Suprapubic skin (tissue), 4 donors: ENCODE data around the gene ZNF664. TPM values are rescaled to one million over a fixed set of nuclear protein-coding genes. Genes with fewer than 3 reads are reported as not detected.

Experiments used
- DNase-seq, 2 donors: peaks; one replicate each; pipeline ENCODE4 v3.0.0-alpha.2; 2019; ENCODE audit warnings: low spot score in 2 of 2
- H3K27ac ChIP-seq: fragments of 200-600 bp; sonication (generic); one replicate; pipeline ENCODE4 v1.5.1; 2019
- H3K27me3 ChIP-seq: fragments of 200-600 bp; sonication (generic); one replicate; pipeline ENCODE4 v1.5.1; 2019
- H3K36me3 ChIP-seq: fragments of 200-600 bp; sonication (generic); one replicate; pipeline ENCODE4 v1.5.1; 2019
- H3K4me1 ChIP-seq: fragments of 200-600 bp; sonication (generic); one replicate; pipeline ENCODE4 v1.5.1; 2019
- H3K4me3 ChIP-seq: fragments of 200-600 bp; sonication (generic); one replicate; pipeline ENCODE4 v1.5.1; 2019; ENCODE audit warnings: mild to moderate bottlenecking
- H3K9me3 ChIP-seq: fragments of 200-600 bp; sonication (generic); one replicate; pipeline ENCODE4 v1.5.1; 2019
- EP300 ChIP-seq: sonication (generic); formaldehyde crosslinking; IDR thresholded peaks from one replicate; pipeline ENCODE4 v1.6.1; 2017; ENCODE audit warnings: antibody characterized with exemption
- POLR2A ChIP-seq, 2 donors: fragments of 450-650 bp; IDR thresholded peaks; one replicate each; pipeline ENCODE4 v1.6.1; 2017; ENCODE audit warnings: antibody characterized with exemption in 2 of 2, mild to moderate bottlenecking in 2 of 2, moderate library complexity in 2 of 2
- POLR2AphosphoS5 ChIP-seq, 3 donors: sonication (generic); formaldehyde crosslinking; IDR thresholded peaks; one replicate each; pipeline ENCODE4 v1.6.1; 2017; ENCODE audit warnings: antibody characterized with exemption in 3 of 3
- WGBS: methylation state at CpG from one replicate; pipeline ENCODE4 v1.1.5; 2018; 5-methylcytosine and 5-hydroxymethylcytosine counted together
- total RNA-seq, 4 donors: library from RNA; depleted of rRNA; stranded (reverse); fragments of >200 nt; gene quantifications; one replicate each; pipeline ENCODE4 v1.1.0, GENCODE V29; 2016
- TF ChIP-seq, protein P1 (sequence below), 2 donors: fragments of 200-600 bp in 1 of 2; fragments of 450-650 bp in 1 of 2; sonication (generic) in 1 of 2; IDR thresholded peaks; one replicate each; pipeline ENCODE4 v1.5.1; 2016 to 2019; ENCODE audit warnings: antibody characterized with exemption in 2 of 2, mild to moderate bottlenecking in 1 of 2, moderate library complexity in 1 of 2

The ZNF664 gene
- total RNA-seq, 4 donors from 2014 or later = 29.6 to 39.6 (median 32.8) TPM

DNA sequence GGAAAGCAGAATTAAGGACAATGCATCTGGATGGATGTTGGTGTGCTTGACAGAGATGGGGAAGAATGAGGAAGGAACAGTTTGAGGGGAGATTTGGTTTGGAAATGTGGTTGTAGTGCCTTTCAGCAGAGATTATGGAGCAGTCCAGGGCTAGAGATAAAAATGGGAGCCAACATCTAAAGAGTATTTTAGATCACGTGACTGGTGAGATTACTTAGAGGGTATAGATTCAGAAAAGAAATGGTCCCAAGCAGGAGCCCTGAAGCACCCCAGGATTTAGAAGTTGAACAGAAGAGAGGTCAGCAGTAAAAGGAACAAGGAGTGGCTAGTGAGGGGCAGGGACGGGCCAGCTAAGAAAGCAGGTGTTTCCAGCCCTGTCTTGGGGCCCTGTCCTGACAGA lies 29.6 kb downstream of the ZNF664 start:
- TF ChIP-seq POLR2AphosphoS5 (IDR thresholded peaks at IDR 0.05) (no peak), EP300 (no peak), POLR2A (IDR thresholded peaks at IDR 0.05) (no peak)
- TF ChIP-seq, protein P1, sequence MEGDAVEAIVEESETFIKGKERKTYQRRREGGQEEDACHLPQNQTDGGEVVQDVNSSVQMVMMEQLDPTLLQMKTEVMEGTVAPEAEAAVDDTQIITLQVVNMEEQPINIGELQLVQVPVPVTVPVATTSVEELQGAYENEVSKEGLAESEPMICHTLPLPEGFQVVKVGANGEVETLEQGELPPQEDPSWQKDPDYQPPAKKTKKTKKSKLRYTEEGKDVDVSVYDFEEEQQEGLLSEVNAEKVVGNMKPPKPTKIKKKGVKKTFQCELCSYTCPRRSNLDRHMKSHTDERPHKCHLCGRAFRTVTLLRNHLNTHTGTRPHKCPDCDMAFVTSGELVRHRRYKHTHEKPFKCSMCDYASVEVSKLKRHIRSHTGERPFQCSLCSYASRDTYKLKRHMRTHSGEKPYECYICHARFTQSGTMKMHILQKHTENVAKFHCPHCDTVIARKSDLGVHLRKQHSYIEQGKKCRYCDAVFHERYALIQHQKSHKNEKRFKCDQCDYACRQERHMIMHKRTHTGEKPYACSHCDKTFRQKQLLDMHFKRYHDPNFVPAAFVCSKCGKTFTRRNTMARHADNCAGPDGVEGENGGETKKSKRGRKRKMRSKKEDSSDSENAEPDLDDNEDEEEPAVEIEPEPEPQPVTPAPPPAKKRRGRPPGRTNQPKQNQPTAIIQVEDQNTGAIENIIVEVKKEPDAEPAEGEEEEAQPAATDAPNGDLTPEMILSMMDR (IDR thresholded peaks at IDR 0.05) = no peak
- H3K9me3 ChIP-seq = no peaks in the 10 kb centered on the region
- peaks cover 15% of the 10 kb centered on the region for H3K36me3 ChIP-seq
- WGBS = 55% methylated on average over 2 of the region's 2 CpGs
- H3K27ac ChIP-seq = no peak overlapping the region
- no peak for DNase-seq
- H3K4me3 ChIP-seq = no peak overlapping the region
- peaks cover 12% of the 10 kb centered on the region for H3K4me1 ChIP-seq
- no peaks in the 10 kb centered on the region for H3K27me3 ChIP-seq

DNA sequence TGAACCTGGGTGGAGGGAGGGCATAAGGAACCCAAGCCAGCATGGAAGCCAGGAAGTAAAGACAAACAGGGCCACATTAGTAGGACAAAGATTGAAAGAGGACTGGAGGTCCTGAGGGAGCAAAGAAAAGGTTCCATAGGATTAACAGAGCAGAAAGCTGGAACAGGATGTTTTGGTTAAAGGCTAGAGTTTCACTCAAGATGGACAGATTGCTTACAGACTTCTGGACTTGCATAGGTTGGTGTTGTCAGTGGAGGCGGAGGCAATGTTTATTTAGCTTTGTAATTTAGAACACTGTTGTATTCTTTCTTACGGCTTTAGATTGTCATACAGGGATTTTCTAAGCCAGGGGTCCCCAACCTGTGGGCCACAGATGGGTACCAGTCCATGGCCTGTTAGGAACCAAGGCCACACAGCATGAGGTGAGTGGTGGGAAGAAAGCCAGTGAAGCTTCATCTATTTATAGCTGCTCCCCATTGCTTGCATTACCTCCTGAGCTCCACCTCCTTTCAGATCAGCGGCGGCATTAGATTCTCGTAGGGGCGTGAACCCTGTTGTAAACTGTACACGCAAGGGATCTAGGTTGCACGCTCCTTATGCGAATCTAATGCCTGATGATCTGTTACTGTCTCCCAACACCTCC lies 31.3 kb downstream of the ZNF664 start:
- Histone ChIP-seq H3K27ac (no peak overlapping the region), H3K4me3 (no peak overlapping the region), H3K4me1 (peaks cover 12% of the 10 kb centered on the region), H3K36me3 (peaks cover 12% of the 10 kb centered on the region), H3K9me3 (no peaks in the 10 kb centered on the region), H3K27me3 (no peaks in the 10 kb centered on the region)
- no peak for DNase-seq
- 95% methylated on average over 9 of the region's 9 CpGs for WGBS
- TF ChIP-seq, protein P1 (IDR thresholded peaks at IDR 0.05) = no peak
- TF ChIP-seq EP300 = no peak
- TF ChIP-seq POLR2A (IDR thresholded peaks at IDR 0.05) = no peak
- TF ChIP-seq POLR2AphosphoS5 (IDR thresholded peaks at IDR 0.05) = no peak

DNA sequence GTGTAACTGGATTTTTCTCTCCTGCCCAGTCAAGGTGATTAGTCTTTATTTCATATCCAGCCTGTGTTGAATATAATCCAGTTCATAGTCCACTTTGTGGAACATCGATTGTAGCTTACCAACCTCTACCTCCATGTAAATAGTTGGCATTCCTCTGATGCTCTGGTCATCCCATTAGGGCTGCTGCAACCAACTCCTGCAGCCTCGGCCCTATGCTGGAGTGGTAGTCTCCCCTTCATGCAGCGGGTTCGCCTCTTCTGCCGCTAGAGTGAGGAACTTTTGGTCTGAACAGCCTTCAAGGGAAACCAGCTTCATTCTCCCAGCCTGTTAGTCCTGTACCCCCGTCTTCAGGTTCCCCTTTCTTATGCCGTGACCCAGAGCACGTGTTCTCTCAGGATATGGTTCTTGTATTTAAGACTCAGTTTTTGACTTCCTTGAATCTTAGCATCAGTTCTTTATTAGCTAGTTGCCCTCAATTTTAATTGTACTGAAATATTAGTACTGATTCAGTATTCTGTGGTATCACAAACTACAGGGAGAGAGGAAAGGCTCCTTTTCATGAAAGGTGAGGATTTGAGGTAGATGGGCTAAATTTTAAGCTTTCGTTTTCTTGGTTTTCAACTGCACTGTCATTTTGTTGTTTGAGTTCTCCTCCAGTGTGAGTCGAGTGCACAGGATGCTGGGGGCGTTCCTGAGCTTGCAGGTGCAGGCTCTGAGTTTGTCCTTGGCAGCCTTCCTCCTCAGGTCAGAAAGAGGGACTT lies 33.2 kb downstream of the ZNF664 start:
- peaks cover 12% of the 10 kb centered on the region for H3K4me1 ChIP-seq
- no peak for DNase-seq
- H3K9me3 ChIP-seq = no peaks in the 10 kb centered on the region
- H3K27me3 ChIP-seq = no peaks in the 10 kb centered on the region
- no peak for TF ChIP-seq POLR2A (IDR thresholded peaks at IDR 0.05)
- TF ChIP-seq EP300 = no peak
- TF ChIP-seq POLR2AphosphoS5 (IDR thresholded peaks at IDR 0.05) = no peak
- TF ChIP-seq, protein P1 (IDR thresholded peaks at IDR 0.05) = no peak
- H3K36me3 ChIP-seq = peaks cover 18% of the 10 kb centered on the region
- no peak overlapping the region for H3K27ac ChIP-seq
- 79% methylated on average over 11 of the region's 11 CpGs for WGBS
- no peak overlapping the region for H3K4me3 ChIP-seq

DNA sequence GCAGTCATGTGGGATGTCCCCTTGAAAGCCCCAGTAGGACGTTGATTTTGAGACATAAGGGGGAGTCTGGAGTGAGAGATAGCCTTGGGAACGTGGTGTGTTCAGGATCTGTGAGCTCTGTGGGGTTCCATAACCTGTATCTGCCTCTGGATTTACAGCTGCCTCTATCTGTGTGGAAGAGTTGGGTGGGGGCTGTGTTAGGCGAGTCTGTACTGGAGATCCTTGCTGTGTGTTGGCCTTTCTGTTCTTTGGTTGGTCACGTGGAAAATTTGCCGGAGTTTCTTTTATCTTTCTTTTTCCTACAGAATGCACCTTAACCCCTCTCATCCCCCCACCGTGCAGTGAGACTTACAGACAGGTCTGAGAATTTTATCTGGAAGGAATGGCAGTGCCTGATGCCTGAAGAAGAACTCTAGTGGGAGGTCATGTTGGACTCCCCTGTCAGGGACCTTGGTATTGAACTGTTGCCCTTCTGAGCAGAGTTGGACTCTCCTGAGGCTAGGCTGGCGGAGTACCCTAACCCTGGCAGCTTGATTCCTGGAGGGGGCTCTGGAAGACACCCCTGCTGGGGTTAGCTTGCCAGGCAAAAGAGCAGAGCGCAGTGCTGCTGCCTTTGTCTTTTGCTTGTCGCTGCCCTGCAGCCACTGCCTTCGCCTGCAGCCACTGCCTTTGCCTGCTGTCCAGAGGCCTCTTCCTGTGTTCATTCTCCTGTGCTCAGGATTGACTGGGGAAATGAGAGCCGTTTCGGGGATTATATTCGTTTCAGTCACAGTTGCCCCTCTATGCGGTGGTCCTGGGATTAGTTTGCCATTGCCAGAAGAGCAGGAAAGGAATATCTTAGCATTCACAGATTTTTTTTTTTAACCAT lies 34.1 kb downstream of the ZNF664 start:
- H3K27me3 ChIP-seq = no peaks in the 10 kb centered on the region
- no peak overlapping the region for H3K27ac ChIP-seq
- H3K36me3 ChIP-seq = peaks cover 24% of the 10 kb centered on the region
- peaks cover 12% of the 10 kb centered on the region for H3K4me1 ChIP-seq
- no peak for TF ChIP-seq POLR2AphosphoS5 (IDR thresholded peaks at IDR 0.05)
- TF ChIP-seq, protein P1 (IDR thresholded peaks at IDR 0.05) = no peak
- DNase-seq = no peak
- no peaks in the 10 kb centered on the region for H3K9me3 ChIP-seq
- WGBS = 78% methylated on average over 14 of the region's 14 CpGs
- H3K4me3 ChIP-seq = no peak overlapping the region
